ENCODE data around the gene DMRTA2.

Gene DMRTA2

GRCh38 chr1:50447961-50448360 is 24.7 kb upstream of the DMRTA2 start:
- H3K18ac ChIP-seq (ENCODE audit: low read length), result no peak overlapping the region
- no peak overlapping the region for H3K23ac ChIP-seq (ENCODE audit: low read length)
- no peak overlapping the region for H3K4ac ChIP-seq (ENCODE audit: low read depth, low read length)
- no peak overlapping the region for H3K14ac ChIP-seq (ENCODE audit: low read length)
- no peaks in the 10 kb centered on the region for H3K79me1 ChIP-seq (ENCODE audit: low read length)
- H3K4me1 ChIP-seq (ENCODE audit: control insufficient read depth in 1 of 2, insufficient read depth in 2 of 2, low read length in 2 of 2), result no peaks in the 10 kb centered on the region
- H2BK5ac ChIP-seq (ENCODE audit: low read depth, low read length, poor library complexity), result no peak overlapping the region
- H3K27me3 ChIP-seq (ENCODE audit: insufficient read depth, low read length), result no peaks in the 10 kb centered on the region
- H2BK120ac ChIP-seq (ENCODE audit: insufficient read depth, low read length, poor library complexity), result no peak overlapping the region
- no peak overlapping the region for H2AFZ ChIP-seq (ENCODE audit: insufficient read depth, low read length, poor library complexity)
- H4K12ac ChIP-seq (ENCODE audit: low read depth, low read length), result no peak overlapping the region
- no peak overlapping the region for H3K9ac ChIP-seq (ENCODE audit: low read length)
- H4K91ac ChIP-seq (ENCODE audit: low read depth, low read length), result no peak overlapping the region
- no CpG with 5 or more reads among the region's 1 CpG for whole genome bisulfite sequencing (ENCODE audit: extremely low coverage, insufficient coverage, insufficient read length)
- no peak overlapping the region for H4K8ac ChIP-seq (ENCODE audit: low read depth, low read length)
- no peak overlapping the region for H3K4me3 ChIP-seq (ENCODE audit: low read depth, low read length)
- H3K79me2 ChIP-seq (ENCODE audit: control insufficient read depth, insufficient read depth, low read length, poor library complexity), result no peaks in the 10 kb centered on the region
- H2BK12ac ChIP-seq (ENCODE audit: low read length), result no peak overlapping the region
- no peak overlapping the region for H3K27ac ChIP-seq (ENCODE audit: low read depth, low read length)
- H3K36me3 ChIP-seq (ENCODE audit: control insufficient read depth in 1 of 2, insufficient read depth in 2 of 2, low read length in 2 of 2), result no peaks in the 10 kb centered on the region
- no peak overlapping the region for H2AK5ac ChIP-seq (ENCODE audit: low read length)
- no peaks in the 10 kb centered on the region for H3K9me3 ChIP-seq (ENCODE audit: insufficient read depth, low read depth, low read length)
- no peak overlapping the region for H3K4me2 ChIP-seq (ENCODE audit: low read length)
- no peak for DNase-seq

GRCh38 chr1:50441183-50441582 is 17.9 kb upstream of the DMRTA2 start:
- Histone ChIP-seq H3K36me3 (ENCODE audit: control insufficient read depth in 1 of 2, insufficient read depth in 2 of 2, low read length in 2 of 2) (peaks cover 0 to 5% of the 10 kb centered on the region in 2 experiments), H3K79me2 (ENCODE audit: control insufficient read depth, insufficient read depth, low read length, poor library complexity) (no peaks in the 10 kb centered on the region), H4K8ac (ENCODE audit: low read depth, low read length) (no peak overlapping the region), H3K18ac (ENCODE audit: low read length) (no peak overlapping the region), H3K4me2 (ENCODE audit: low read length) (no peak overlapping the region), H4K12ac (ENCODE audit: low read depth, low read length) (no peak overlapping the region), H3K27me3 (ENCODE audit: insufficient read depth, low read length) (no peaks in the 10 kb centered on the region), H2AK5ac (ENCODE audit: low read length) (no peak overlapping the region), H3K79me1 (ENCODE audit: low read length) (no peaks in the 10 kb centered on the region), H3K4ac (ENCODE audit: low read depth, low read length) (no peak overlapping the region), H3K27ac (ENCODE audit: low read depth, low read length) (no peak overlapping the region), H2AFZ (ENCODE audit: insufficient read depth, low read length, poor library complexity) (no peak overlapping the region), H4K91ac (ENCODE audit: low read depth, low read length) (no peak overlapping the region), H3K9me3 (ENCODE audit: insufficient read depth, low read depth, low read length) (peaks cover 2% of the 10 kb centered on the region), H3K4me1 (ENCODE audit: control insufficient read depth in 1 of 2, insufficient read depth in 2 of 2, low read length in 2 of 2) (no peaks in the 10 kb centered on the region), H3K14ac (ENCODE audit: low read length) (no peak overlapping the region), H3K23ac (ENCODE audit: low read length) (no peak overlapping the region), H3K4me3 (ENCODE audit: low read depth, low read length) (no peak overlapping the region), H2BK5ac (ENCODE audit: low read depth, low read length, poor library complexity) (no peak overlapping the region), H2BK120ac (ENCODE audit: insufficient read depth, low read length, poor library complexity) (no peak overlapping the region), H3K9ac (ENCODE audit: low read length) (no peak overlapping the region), H2BK12ac (ENCODE audit: low read length) (no peak overlapping the region)
- DNase-seq, result no peak
- WGBS (ENCODE audit: extremely low coverage, insufficient coverage, insufficient read length), result no CpG with 5 or more reads among the region's 6 CpGs

- Histone ChIP-seq H3K9ac (ENCODE audit: low read length) (no peak overlapping the region), H4K12ac (ENCODE audit: low read depth, low read length) (no peak overlapping the region), H2BK120ac (ENCODE audit: insufficient read depth, low read length, poor library complexity) (no peak overlapping the region), H3K4ac (ENCODE audit: low read depth, low read length) (no peak overlapping the region), H3K4me2 (ENCODE audit: low read length) (no peak overlapping the region), H4K8ac (ENCODE audit: low read depth, low read length) (no peak overlapping the region), H2BK12ac (ENCODE audit: low read length) (no peak overlapping the region), H3K79me1 (ENCODE audit: low read length) (no peaks in the 10 kb centered on the region), H2BK5ac (ENCODE audit: low read depth, low read length, poor library complexity) (no peak overlapping the region), H3K9me3 (ENCODE audit: insufficient read depth, low read depth, low read length) (peaks cover 2% of the 10 kb centered on the region), H4K91ac (ENCODE audit: low read depth, low read length) (no peak overlapping the region), H3K36me3 (ENCODE audit: control insufficient read depth in 1 of 2, insufficient read depth in 2 of 2, low read length in 2 of 2) (peaks cover 0 to 5% of the 10 kb centered on the region in 2 experiments), H3K18ac (ENCODE audit: low read length) (no peak overlapping the region), H3K23ac (ENCODE audit: low read length) (no peak overlapping the region), H3K14ac (ENCODE audit: low read length) (no peak overlapping the region), H3K4me3 (ENCODE audit: low read depth, low read length) (no peak overlapping the region), H2AFZ (ENCODE audit: insufficient read depth, low read length, poor library complexity) (no peak overlapping the region), H3K79me2 (ENCODE audit: control insufficient read depth, insufficient read depth, low read length, poor library complexity) (no peaks in the 10 kb centered on the region), H2AK5ac (ENCODE audit: low read length) (no peak overlapping the region), H3K27ac (ENCODE audit: low read depth, low read length) (no peak overlapping the region), H3K4me1 (ENCODE audit: control insufficient read depth in 1 of 2, insufficient read depth in 2 of 2, low read length in 2 of 2) (no peaks in the 10 kb centered on the region), H3K27me3 (ENCODE audit: insufficient read depth, low read length) (no peaks in the 10 kb centered on the region)
- DNase-seq, result peak in 1 of 2 donors; percentile 45
Observed at GRCh38 chr1:50438945-50439344, 15.7 kb upstream of the DMRTA2 start.

- Histone ChIP-seq H3K36me3 (ENCODE audit: control insufficient read depth in 1 of 2, insufficient read depth in 2 of 2, low read length in 2 of 2) (peaks cover 0 to 5% of the 10 kb centered on the region in 2 experiments), H3K79me2 (ENCODE audit: control insufficient read depth, insufficient read depth, low read length, poor library complexity) (no peaks in the 10 kb centered on the region), H3K14ac (ENCODE audit: low read length) (no peak overlapping the region)
Observed at GRCh38 chr1:50436489-50436888, 13.2 kb upstream of the DMRTA2 start.

More at GRCh38 chr1:50436489-50436888, 13.2 kb upstream of the DMRTA2 start:
- no peak overlapping the region for H2BK5ac ChIP-seq (ENCODE audit: low read depth, low read length, poor library complexity)
- H3K79me1 ChIP-seq (ENCODE audit: low read length), result no peaks in the 10 kb centered on the region
- H3K23ac ChIP-seq (ENCODE audit: low read length), result no peak overlapping the region
- H3K9me3 ChIP-seq (ENCODE audit: insufficient read depth, low read depth, low read length), result no peaks in the 10 kb centered on the region
- no peak overlapping the region for H2AFZ ChIP-seq (ENCODE audit: insufficient read depth, low read length, poor library complexity)
- H4K12ac ChIP-seq (ENCODE audit: low read depth, low read length), result no peak overlapping the region
- DNase-seq, result no peak
- H3K9ac ChIP-seq (ENCODE audit: low read length), result no peak overlapping the region
- H3K18ac ChIP-seq (ENCODE audit: low read length), result no peak overlapping the region
- H3K4me1 ChIP-seq (ENCODE audit: control insufficient read depth in 1 of 2, insufficient read depth in 2 of 2, low read length in 2 of 2), result no peaks in the 10 kb centered on the region
- no peak overlapping the region for H3K4ac ChIP-seq (ENCODE audit: low read depth, low read length)
- no peak overlapping the region for H4K91ac ChIP-seq (ENCODE audit: low read depth, low read length)
- H3K4me3 ChIP-seq (ENCODE audit: low read depth, low read length), result no peak overlapping the region
- no peak overlapping the region for H2BK120ac ChIP-seq (ENCODE audit: insufficient read depth, low read length, poor library complexity)
- H4K8ac ChIP-seq (ENCODE audit: low read depth, low read length), result no peak overlapping the region
- no peak overlapping the region for H2AK5ac ChIP-seq (ENCODE audit: low read length)
- H3K27ac ChIP-seq (ENCODE audit: low read depth, low read length), result no peak overlapping the region
- no peak overlapping the region for H3K4me2 ChIP-seq (ENCODE audit: low read length)
- H3K27me3 ChIP-seq (ENCODE audit: insufficient read depth, low read length), result peaks cover 12% of the 10 kb centered on the region
- no CpG with 5 or more reads among the region's 6 CpGs for WGBS (ENCODE audit: extremely low coverage, insufficient coverage, insufficient read length)
- H2BK12ac ChIP-seq (ENCODE audit: low read length), result no peak overlapping the region
